ENCODE measurements around the gene LPCAT1.

LPCAT1 gene

DNA sequence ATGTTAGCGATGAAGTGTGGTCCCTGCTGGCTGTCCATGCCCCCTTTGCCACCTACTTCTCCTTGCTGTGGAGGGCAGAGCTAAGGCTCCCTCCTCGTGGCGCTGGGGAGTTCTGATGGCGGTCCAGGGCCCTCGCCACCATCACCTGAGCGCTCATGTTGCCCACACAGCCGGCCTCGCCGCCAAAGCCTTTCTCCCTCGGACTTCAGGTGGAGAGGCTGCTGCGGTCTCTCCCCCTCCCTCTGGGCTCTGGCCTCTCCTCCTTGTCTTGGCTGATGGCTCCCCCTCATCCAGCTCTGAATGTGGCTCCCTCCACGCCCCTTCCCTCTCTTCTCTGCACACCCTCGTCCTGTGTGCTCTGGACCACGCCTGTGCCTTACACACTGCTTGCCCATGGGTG lies 14.5 kb upstream of the LPCAT1 start:
- H3K4me3 Mint-ChIP-seq, result no peak overlapping the region
- H3K9me3 Mint-ChIP-seq, result no peaks in the 10 kb centered on the region
- H3K27ac Mint-ChIP-seq, result peak overlapping the region; percentile 94
- ATAC-seq (no peak), DNase-seq (ENCODE audit: low spot score in 2 of 2) (no peak)
- H3K4me1 Mint-ChIP-seq, result peaks cover 31% of the 10 kb centered on the region
- H3K36me3 Mint-ChIP-seq, result no peaks in the 10 kb centered on the region

GRCh38 chr5:1537603-1538154 lies 13.9 kb upstream of the LPCAT1 start:
- H3K27ac Mint-ChIP-seq, result peak overlapping the region; percentile 82

DNA sequence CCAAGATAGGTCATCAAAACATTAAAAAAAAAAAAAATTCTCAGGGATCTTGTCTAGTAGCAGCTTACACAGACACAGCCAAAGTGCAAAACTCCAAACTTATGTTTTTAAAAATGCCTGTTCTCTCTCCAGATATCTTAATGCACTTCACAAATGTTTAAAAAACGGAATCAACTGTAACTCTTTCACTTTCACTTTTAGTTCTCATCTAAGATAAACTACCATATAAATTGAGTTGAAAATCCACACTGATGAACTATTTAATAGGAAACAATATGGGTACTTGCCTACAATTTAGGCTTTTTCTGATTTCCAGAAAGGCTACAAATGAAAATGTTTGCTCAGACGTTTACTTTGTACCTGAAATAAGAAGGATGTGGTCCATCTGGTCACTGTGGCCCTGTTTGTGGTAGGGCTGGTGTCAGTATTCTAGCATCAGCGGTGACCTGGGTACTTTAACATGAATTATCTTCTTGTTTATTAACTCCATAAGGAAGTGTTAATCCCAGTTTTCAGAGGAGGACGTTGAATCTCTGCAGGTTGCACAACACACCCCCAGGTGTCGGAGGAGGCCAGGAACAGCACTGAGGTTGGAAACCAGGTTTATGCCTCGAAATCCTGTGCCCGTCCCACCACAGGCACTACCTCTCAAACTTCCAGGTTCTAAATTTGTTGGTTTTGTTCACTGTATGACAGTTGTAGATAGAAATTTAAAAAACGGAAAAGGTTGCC lies 13.3 kb upstream of the LPCAT1 start:
- Mint-ChIP-seq H3K4me3 (peak overlapping the region; percentile 74), H3K36me3 (no peaks in the 10 kb centered on the region), H3K4me1 (peaks cover 31% of the 10 kb centered on the region), H3K27ac (peak overlapping the region; percentile 82), H3K9me3 (no peaks in the 10 kb centered on the region)
- DNase-seq (ENCODE audit: low spot score in 2 of 2), result no peak
- ATAC-seq, result no peak

More at GRCh38 chr5:1537603-1538154, 13.9 kb upstream of the LPCAT1 start:
- Mint-ChIP-seq H3K4me1 (peaks cover 31% of the 10 kb centered on the region), H3K9me3 (no peaks in the 10 kb centered on the region), H3K4me3 (peak overlapping the region; percentile 74), H3K36me3 (no peaks in the 10 kb centered on the region)
- DNase-seq (ENCODE audit: low spot score in 2 of 2), result no peak
- ATAC-seq, result no peak

GRCh38 chr5:1536322-1536845 lies 12.6 kb upstream of the LPCAT1 start:
- Mint-ChIP-seq H3K36me3 (no peaks in the 10 kb centered on the region), H3K4me1 (peaks cover 31% of the 10 kb centered on the region)
- DNase-seq (ENCODE audit: low spot score in 2 of 2), result peak; percentile 41 to 77

GRCh38 chr5:1535646-1536045 lies 11.9 kb upstream of the LPCAT1 start:
- ATAC-seq (no peak), DNase-seq (ENCODE audit: low spot score in 2 of 2) (no peak)
- Mint-ChIP-seq H3K36me3 (no peaks in the 10 kb centered on the region), H3K4me1 (peaks cover 31% of the 10 kb centered on the region), H3K27ac (peak overlapping the region; percentile 82), H3K9me3 (no peaks in the 10 kb centered on the region), H3K4me3 (peak overlapping the region; percentile 74)

More at GRCh38 chr5:1536322-1536845, 12.6 kb upstream of the LPCAT1 start:
- ATAC-seq, result peak; percentile 100
- H3K4me3 Mint-ChIP-seq, result peak overlapping the region; percentile 74
- H3K9me3 Mint-ChIP-seq, result no peaks in the 10 kb centered on the region
- H3K27ac Mint-ChIP-seq, result peak overlapping the region; percentile 82

GRCh38 chr5:1532384-1532783 lies 8.6 kb upstream of the LPCAT1 start:
- H3K4me1 Mint-ChIP-seq, result peaks cover 21% of the 10 kb centered on the region
- ATAC-seq (no peak), DNase-seq (ENCODE audit: low spot score in 2 of 2) (no peak)
- H3K4me3 Mint-ChIP-seq, result no peak overlapping the region
- no peaks in the 10 kb centered on the region for H3K36me3 Mint-ChIP-seq
- no peaks in the 10 kb centered on the region for H3K9me3 Mint-ChIP-seq
- no peak overlapping the region for H3K27ac Mint-ChIP-seq

DNA sequence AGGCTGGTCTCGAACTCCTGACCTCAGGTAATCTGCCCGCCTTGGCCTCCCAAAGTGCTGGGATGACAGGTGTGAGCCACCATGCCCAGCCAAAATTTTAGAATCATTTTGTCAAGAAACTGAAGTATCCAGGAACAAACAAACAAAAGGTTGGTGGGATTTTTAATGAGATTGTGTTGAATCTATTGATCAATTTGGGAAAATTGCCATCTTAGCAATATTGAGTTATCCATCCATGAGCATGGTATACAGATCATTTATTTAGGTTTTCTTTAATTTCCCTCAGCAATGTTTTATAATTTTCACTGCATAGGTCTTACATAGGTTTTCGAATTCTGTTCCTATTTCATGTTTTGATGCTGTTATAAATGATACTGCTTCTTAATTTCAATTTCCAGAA lies 5.7 kb upstream of the LPCAT1 start:
- Mint-ChIP-seq H3K4me1 (peaks cover 18% of the 10 kb centered on the region), H3K27ac (no peak overlapping the region), H3K9me3 (no peaks in the 10 kb centered on the region), H3K4me3 (no peak overlapping the region), H3K36me3 (no peaks in the 10 kb centered on the region)
- DNase-seq (ENCODE audit: low spot score in 2 of 2), result no peak
- no peak for ATAC-seq

GRCh38 chr5:1527533-1528205 lies 3.9 kb upstream of the LPCAT1 start:
- no peak for ATAC-seq
- H3K27ac Mint-ChIP-seq, result peak overlapping the region; percentile 69

DNA sequence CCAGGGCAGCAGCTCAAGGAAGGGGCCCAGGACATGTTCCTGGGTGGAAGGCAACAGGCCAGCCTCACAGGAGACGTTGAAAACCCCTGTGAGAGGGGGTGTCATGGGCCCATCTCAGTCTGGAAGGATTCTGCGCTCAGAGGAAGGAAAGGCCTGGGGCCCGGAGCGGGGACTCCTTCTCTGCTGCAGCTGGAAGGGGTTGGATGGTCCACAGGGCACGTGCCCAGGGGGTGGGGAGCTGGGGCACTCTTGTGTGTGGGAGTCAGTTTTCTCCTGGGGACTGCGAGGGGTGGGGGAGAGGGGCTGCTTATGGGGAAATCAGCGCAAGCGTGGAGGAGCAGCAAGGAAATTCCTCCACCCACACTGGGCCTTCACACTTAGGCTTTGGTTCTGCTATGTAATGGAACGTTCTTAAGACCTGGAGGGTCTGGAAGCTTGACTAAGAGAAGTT lies 2.9 kb upstream of the LPCAT1 start:
- no peaks in the 10 kb centered on the region for H3K9me3 Mint-ChIP-seq
- ATAC-seq, result no peak
- no peak overlapping the region for H3K4me3 Mint-ChIP-seq
- DNase-seq (ENCODE audit: low spot score in 2 of 2), result peak in 1 of 2 donors; percentile 47
- H3K27ac Mint-ChIP-seq, result peak overlapping the region; percentile 69
- peaks cover 32% of the 10 kb centered on the region for H3K4me1 Mint-ChIP-seq
- H3K36me3 Mint-ChIP-seq, result peaks cover 11% of the 10 kb centered on the region

More at GRCh38 chr5:1527533-1528205, 3.9 kb upstream of the LPCAT1 start:
- DNase-seq (ENCODE audit: low spot score in 2 of 2), result peak in 1 of 2 donors; percentile 35
- peaks cover 22% of the 10 kb centered on the region for H3K4me1 Mint-ChIP-seq
- peaks cover 4% of the 10 kb centered on the region for H3K36me3 Mint-ChIP-seq
- no peak overlapping the region for H3K4me3 Mint-ChIP-seq
- H3K9me3 Mint-ChIP-seq, result no peaks in the 10 kb centered on the region

GRCh38 chr5:1526190-1526631 lies 2.5 kb upstream of the LPCAT1 start:
- DNase-seq (ENCODE audit: low spot score in 2 of 2), result no peak
- no peak for ATAC-seq
- Mint-ChIP-seq H3K36me3 (peaks cover 16% of the 10 kb centered on the region), H3K27ac (peak overlapping the region; percentile 69), H3K4me1 (peaks cover 37% of the 10 kb centered on the region), H3K9me3 (no peaks in the 10 kb centered on the region), H3K4me3 (no peak overlapping the region)

DNA sequence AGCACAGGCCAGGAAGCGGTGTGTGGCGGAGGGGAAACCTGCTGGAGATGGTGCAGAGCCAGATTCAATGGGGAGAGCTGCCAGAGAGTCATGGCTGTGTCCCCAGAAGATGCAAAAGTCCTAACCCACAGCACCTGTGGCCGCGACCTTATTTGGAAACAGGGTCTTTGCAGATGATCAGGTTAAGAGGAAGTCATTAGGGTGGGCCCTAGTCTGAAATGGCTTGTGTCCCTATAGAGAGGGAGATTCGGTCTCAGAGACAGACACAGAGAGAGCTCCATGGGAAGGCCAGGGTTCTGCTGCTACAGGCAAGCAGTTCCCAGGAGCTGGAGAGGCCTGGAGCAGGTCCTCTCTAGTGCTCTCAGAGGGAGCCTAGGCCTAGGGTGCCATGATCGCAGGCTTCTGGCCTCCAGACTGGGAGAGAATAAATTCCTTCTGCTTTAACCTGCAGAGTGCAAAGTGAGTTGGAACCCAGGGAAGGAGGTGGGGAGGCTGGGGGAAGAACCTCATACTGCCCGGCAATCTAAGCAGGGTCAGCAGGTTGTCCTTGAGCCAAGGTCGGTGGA lies 1.9 kb upstream of the LPCAT1 start:
- ATAC-seq, result no peak
- Mint-ChIP-seq H3K9me3 (no peaks in the 10 kb centered on the region), H3K4me3 (peak overlapping the region; percentile 96), H3K36me3 (peaks cover 21% of the 10 kb centered on the region), H3K27ac (peak overlapping the region; percentile 69), H3K4me1 (peaks cover 41% of the 10 kb centered on the region)
- DNase-seq (ENCODE audit: low spot score in 2 of 2), result peak in 1 of 2 donors; percentile 48

- peak overlapping the region; percentile 96 for H3K4me3 Mint-ChIP-seq
- H3K9me3 Mint-ChIP-seq, result no peaks in the 10 kb centered on the region
- no peak for DNase-seq (ENCODE audit: low spot score in 2 of 2)
- H3K4me1 Mint-ChIP-seq, result peaks cover 45% of the 10 kb centered on the region
- H3K36me3 Mint-ChIP-seq, result peaks cover 28% of the 10 kb centered on the region
- no peak for ATAC-seq
- H3K27ac Mint-ChIP-seq, result peak overlapping the region; percentile 69
Measured at GRCh38 chr5:1524799-1525623, 1.3 kb upstream of the LPCAT1 start.

- H3K27ac Mint-ChIP-seq, result peak overlapping the region; percentile 32
- H3K4me1 Mint-ChIP-seq, result peaks cover 51% of the 10 kb centered on the region
- peak overlapping the region; percentile 96 for H3K4me3 Mint-ChIP-seq
- H3K9me3 Mint-ChIP-seq, result no peaks in the 10 kb centered on the region
- peaks cover 34% of the 10 kb centered on the region for H3K36me3 Mint-ChIP-seq
- ATAC-seq, result no peak
- DNase-seq (ENCODE audit: low spot score in 2 of 2), result no peak
Measured at GRCh38 chr5:1524481-1524798, 680 bp upstream of the LPCAT1 start.

DNA sequence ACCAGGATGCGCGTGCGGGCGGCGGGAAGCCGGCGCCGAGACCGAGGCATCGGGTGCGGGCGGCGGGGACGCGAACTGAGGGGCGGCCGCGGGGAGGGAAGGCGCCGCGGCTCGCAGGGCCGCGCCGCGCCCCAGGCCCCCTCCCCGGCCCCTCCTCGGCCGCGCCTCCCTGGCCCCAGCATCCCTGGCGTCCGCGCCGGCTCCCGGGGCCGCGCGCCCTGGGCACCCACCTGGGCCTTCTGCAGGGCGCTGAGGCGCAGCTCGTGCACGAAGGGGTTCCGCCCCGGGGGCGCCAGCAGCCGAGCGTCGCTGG lies 324 bp downstream of the LPCAT1 start:
- no peaks in the 10 kb centered on the region for H3K9me3 Mint-ChIP-seq
- peaks cover 61% of the 10 kb centered on the region for H3K4me1 Mint-ChIP-seq
- H3K4me3 Mint-ChIP-seq, result peak overlapping the region; percentile 96
- H3K27ac Mint-ChIP-seq, result no peak overlapping the region
- ATAC-seq (peak; percentile 58), DNase-seq (ENCODE audit: low spot score in 2 of 2) (no peak)
- H3K36me3 Mint-ChIP-seq, result peaks cover 44% of the 10 kb centered on the region
